Body of pancreas (tissue), 4 donors: ENCODE data around the gene BBS7. TPM values are rescaled to one million over a fixed set of nuclear protein-coding genes. Genes with fewer than 3 reads are reported as not detected.

Source experiments
- ATAC-seq: fragments of 150-250 bp; one replicate; pipeline ENCODE4 v1.9.1; 2016
- DNase-seq, 4 donors: peaks; one replicate each; pipeline ENCODE4 v3.0.0-alpha.2; 2019
- H3K27ac ChIP-seq, 4 donors: fragments of 200-600 bp; sonication (generic); 1 replicate in 3 of 4; 2 replicates in 1 of 4; pipeline versions ENCODE4 v1.5.1 to v1.6.1; 2016 to 2019; ENCODE audit warnings: mild to moderate bottlenecking in 1 of 4, mixed read lengths in 1 of 4, moderate library complexity in 1 of 4
- H3K27me3 ChIP-seq, 2 donors: fragments of 200-600 bp; sonication (generic); one replicate each; pipeline ENCODE4 v1.6.0; 2016; ENCODE audit warnings: mild to moderate bottlenecking in 1 of 2
- H3K36me3 ChIP-seq, 2 donors: fragments of 200-600 bp; sonication (generic); replicated peaks in 1 of 2; 2 replicates each; pipeline ENCODE4 v1.5.1; 2016; ENCODE audit warnings: low read depth in 2 of 2; ENCODE audit not compliant: insufficient read depth in 1 of 2
- H3K4me1 ChIP-seq: fragments of 200-600 bp; sonication (generic); one replicate; pipeline ENCODE4 v1.6.0; 2016
- H3K4me3 ChIP-seq, 2 donors: fragments of 200-600 bp; sonication (generic); 1 replicate in 1 of 2; 2 replicates in 1 of 2; pipeline ENCODE4 v1.5.1; 2016 to 2019
- H3K9me3 ChIP-seq, 3 donors: fragments of 200-600 bp; sonication (generic); 1 replicate in 2 of 3; 2 replicates in 1 of 3; pipeline ENCODE4 v1.5.1; 2016
- POLR2A ChIP-seq, 3 donors: fragments of 450-650 bp; IDR thresholded peaks; one replicate each; pipeline ENCODE4 v1.6.1; 2016; ENCODE audit warnings: antibody characterized with exemption in 3 of 3, mild to moderate bottlenecking in 2 of 3
- WGBS, 2 donors: methylation state at CpG; one replicate each; pipeline ENCODE4 v1.1.5; 2017; 5-methylcytosine and 5-hydroxymethylcytosine counted together
- intact Hi-C: fragments of 100-400 bp; cut with DNase I; formaldehyde crosslinking; loops from one replicate; pipeline ENCODE4 v1.15.1; 2023
- total RNA-seq, 2 donors: library from RNA; depleted of rRNA; stranded (reverse); fragments of >200 nt; gene quantifications; one replicate each; pipeline ENCODE4 v1.1.0, GENCODE V29; 2016
- TF ChIP-seq, protein P1 (sequence below), 7 experiments: fragments of 450-650 bp in 4 of 7; fragments of 200-600 bp in 3 of 7; sonication (generic) in 3 of 7; IDR thresholded peaks; one replicate each; pipeline ENCODE4 v1.5.1; 2016 to 2019; ENCODE audit warnings: antibody characterized with exemption in 7 of 7

The BBS7 gene
- total RNA-seq, 2 donors from 2014 or later = 3.6 to 13.0 TPM

- ATAC-seq = peak; percentile 100
- Histone ChIP-seq H3K27me3 (no peaks in the 10 kb centered on the region), H3K4me3 (peak within 1 kb of the TSS; percentile 12 to 81), H3K9me3 (no peaks in the 10 kb centered on the region), H3K4me1 (peaks cover 8% of the 10 kb centered on the region), H3K27ac (peak within 1 kb of the TSS in 3 of 4 donors; percentile 50 to 79 (median 53)), H3K36me3 (no peaks in the 10 kb centered on the region)
- intact Hi-C loops = no loop called here
- DNase-seq = peak; percentile 93 to 97 (median 96)
- WGBS, 2 donors = 0% methylated on average over 36 to 63 of the region's 63 CpGs
- TF ChIP-seq, protein P1, sequence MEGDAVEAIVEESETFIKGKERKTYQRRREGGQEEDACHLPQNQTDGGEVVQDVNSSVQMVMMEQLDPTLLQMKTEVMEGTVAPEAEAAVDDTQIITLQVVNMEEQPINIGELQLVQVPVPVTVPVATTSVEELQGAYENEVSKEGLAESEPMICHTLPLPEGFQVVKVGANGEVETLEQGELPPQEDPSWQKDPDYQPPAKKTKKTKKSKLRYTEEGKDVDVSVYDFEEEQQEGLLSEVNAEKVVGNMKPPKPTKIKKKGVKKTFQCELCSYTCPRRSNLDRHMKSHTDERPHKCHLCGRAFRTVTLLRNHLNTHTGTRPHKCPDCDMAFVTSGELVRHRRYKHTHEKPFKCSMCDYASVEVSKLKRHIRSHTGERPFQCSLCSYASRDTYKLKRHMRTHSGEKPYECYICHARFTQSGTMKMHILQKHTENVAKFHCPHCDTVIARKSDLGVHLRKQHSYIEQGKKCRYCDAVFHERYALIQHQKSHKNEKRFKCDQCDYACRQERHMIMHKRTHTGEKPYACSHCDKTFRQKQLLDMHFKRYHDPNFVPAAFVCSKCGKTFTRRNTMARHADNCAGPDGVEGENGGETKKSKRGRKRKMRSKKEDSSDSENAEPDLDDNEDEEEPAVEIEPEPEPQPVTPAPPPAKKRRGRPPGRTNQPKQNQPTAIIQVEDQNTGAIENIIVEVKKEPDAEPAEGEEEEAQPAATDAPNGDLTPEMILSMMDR (IDR thresholded peaks at IDR 0.05) = no peak
- peak in 2 of 3 donors; percentile 71 to 78 for TF ChIP-seq POLR2A (IDR thresholded peaks at IDR 0.05)
Measured at GRCh38 chr4:121823505-121824170, 46.6 kb downstream of the BBS7 start, which contains the start of gene CCNA2. Gene CCNA2 (minus strand): TSS chr4:121823883. CDS start chr4:121823628, 255 bp downstream.

DNA sequence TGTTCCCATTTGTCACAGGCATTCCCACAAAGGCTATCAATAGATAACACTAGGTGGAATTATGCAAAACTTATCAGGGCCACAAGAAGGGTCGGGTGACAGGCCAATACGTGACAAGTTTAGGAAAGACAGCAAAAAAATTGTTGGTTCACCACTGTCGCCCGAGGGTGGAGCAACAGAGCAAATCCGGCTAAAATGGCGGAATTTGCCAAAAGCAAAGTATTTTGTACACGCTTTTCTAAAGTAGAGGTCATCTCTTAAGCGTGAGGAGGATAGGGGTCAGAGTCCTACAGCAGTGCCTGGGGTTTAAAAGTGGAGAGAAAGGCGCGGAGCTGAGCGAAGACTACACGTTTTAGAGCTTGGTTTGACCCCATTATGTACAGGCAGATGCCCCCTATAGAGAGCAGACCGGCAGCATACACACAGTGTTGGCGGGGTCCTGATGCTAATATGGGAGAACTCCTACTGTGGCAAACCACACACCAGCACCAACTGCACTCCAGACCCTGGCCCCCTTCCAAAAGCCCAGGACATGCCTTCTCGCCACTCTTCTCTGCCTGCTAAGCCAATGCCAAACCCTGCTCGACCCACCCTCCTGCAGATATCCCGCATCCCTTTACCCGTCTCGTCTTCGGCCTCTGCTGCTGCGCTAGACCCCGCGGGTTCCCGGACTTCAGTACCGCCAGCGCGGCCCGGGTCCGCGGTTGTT lies 47.3 kb downstream of the BBS7 start:
- no peaks in the 10 kb centered on the region for H3K9me3 ChIP-seq
- WGBS, 2 donors = 1% methylated on average over 22 to 30 of the region's 30 CpGs
- peak overlapping the region; percentile 12 to 81 for H3K4me3 ChIP-seq
- ATAC-seq (no peak), DNase-seq (peak; percentile 11 to 34 (median 20))
- intact Hi-C loops = no loop called here
- peaks cover 8% of the 10 kb centered on the region for H3K4me1 ChIP-seq
- TF ChIP-seq POLR2A (IDR thresholded peaks at IDR 0.05) = no peak
- TF ChIP-seq, protein P1 (IDR thresholded peaks at IDR 0.05) = no peak
- no peaks in the 10 kb centered on the region for H3K36me3 ChIP-seq
- no peaks in the 10 kb centered on the region for H3K27me3 ChIP-seq
- H3K27ac ChIP-seq = no peak overlapping the region

GRCh38 chr4:121822047-121822446 lies 48.2 kb downstream of the BBS7 start:
- Histone ChIP-seq H3K9me3 (no peaks in the 10 kb centered on the region), H3K36me3 (peaks cover 0 to 3% of the 10 kb centered on the region in 2 donors), H3K27me3 (no peaks in the 10 kb centered on the region), H3K27ac (no peak overlapping the region), H3K4me1 (peaks cover 8% of the 10 kb centered on the region), H3K4me3 (no peak overlapping the region)
- TF ChIP-seq POLR2A (IDR thresholded peaks at IDR 0.05) = no peak
- TF ChIP-seq, protein P1 (IDR thresholded peaks at IDR 0.05) = no peak
- intact Hi-C loops = no loop called here
- 58 to 83% methylated on average over 1 of the region's 1 CpG for WGBS, 2 donors
- ATAC-seq (no peak), DNase-seq (no peak)

- Histone ChIP-seq H3K36me3 (peaks cover 0 to 9% of the 10 kb centered on the region in 2 donors), H3K27me3 (no peaks in the 10 kb centered on the region), H3K27ac (no peak overlapping the region), H3K4me1 (peaks cover 8% of the 10 kb centered on the region), H3K4me3 (no peak overlapping the region), H3K9me3 (no peaks in the 10 kb centered on the region)
- ATAC-seq (no peak), DNase-seq (no peak)
- TF ChIP-seq, protein P1 (IDR thresholded peaks at IDR 0.05) = no peak
- TF ChIP-seq POLR2A (IDR thresholded peaks at IDR 0.05) = no peak
- intact Hi-C loops = no loop called here
- 81 to 93% methylated on average over 1 of the region's 1 CpG for WGBS, 2 donors
Measured at GRCh38 chr4:121819216-121819965, 50.9 kb downstream of the BBS7 start.
